ENCODE measurements around the gene PDE3B. TPM values are rescaled to one million over a fixed set of nuclear protein-coding genes. Genes with fewer than 3 reads are reported as not detected.
"Not testable (repeated sequence)": the region's sequence is repeated elsewhere in the genome, so short reads cannot be mapped to it uniquely, and the experiment has no call there.

Gene PDE3B
- total and polyA plus RNA-seq, 2 donors = 9.8 to 32.9 TPM

DNA sequence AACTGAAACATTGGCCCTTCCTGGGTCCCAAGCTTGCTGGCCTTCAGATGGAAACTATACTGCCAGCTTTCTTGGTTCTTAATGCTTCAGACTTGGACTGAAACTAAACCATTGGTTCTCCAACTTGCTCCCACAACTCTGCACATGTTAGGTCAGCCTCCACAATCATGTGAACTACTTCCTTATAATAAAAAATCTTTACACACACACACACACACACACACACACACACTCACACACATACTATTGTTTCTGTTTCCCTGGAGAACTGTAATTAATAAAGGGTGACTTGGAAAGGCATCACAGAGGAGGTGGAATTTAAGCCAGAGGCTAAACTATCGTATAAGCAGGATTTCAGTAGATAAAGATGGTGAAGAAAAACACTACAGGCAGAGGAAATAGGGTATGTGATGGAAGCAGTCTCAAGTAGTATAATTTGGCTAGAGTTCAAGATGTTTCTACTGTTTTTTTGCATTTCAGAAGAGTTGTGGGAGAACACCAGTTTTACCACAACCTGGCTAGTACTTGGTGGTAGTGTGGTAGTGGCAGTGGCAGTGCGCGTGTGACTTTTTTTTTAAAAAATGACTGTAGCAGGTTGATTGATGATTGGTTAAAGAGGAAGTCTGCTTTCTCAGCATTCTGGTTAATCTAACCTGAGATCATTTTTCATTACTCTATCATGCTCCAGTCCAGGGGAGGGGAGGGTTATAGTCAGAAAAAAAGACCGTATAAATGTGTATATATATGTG lies 70.1 kb downstream of the PDE3B start:
- H3K9me3 ChIP-seq (ENCODE audit: control insufficient read depth in 2 of 2, insufficient read depth in 1 of 2, low read length in 1 of 2) = peaks cover 0 to 3% of the 10 kb centered on the region in 2 donors
- H3K27ac ChIP-seq (ENCODE audit: low read depth in 1 of 2, low read length in 1 of 2) = peak overlapping the region in 1 of 2 donors; percentile 60
- peaks cover 0 to 4% of the 10 kb centered on the region in 2 donors for H3K4me1 ChIP-seq (ENCODE audit: control insufficient read depth in 2 of 2, insufficient read depth in 2 of 2, low read length in 2 of 2)
- DNase-seq (ENCODE audit: low read depth in 6 of 9, low spot score in 9 of 9) = peak in 1 of 9 donors; percentile 11
- 45% methylated on average over 4 of the region's 4 CpGs for WGBS
- H3K36me3 ChIP-seq (ENCODE audit: control insufficient read depth in 2 of 2, insufficient read depth in 2 of 2, low read length in 1 of 2) = no peaks in the 10 kb centered on the region
- H3K27me3 ChIP-seq (ENCODE audit: control insufficient read depth in 2 of 2, insufficient read depth in 1 of 2, low read length in 1 of 2) = no peaks in the 10 kb centered on the region
- no peak overlapping the region for H3K4me3 ChIP-seq (ENCODE audit: low read length in 2 of 2)

DNA sequence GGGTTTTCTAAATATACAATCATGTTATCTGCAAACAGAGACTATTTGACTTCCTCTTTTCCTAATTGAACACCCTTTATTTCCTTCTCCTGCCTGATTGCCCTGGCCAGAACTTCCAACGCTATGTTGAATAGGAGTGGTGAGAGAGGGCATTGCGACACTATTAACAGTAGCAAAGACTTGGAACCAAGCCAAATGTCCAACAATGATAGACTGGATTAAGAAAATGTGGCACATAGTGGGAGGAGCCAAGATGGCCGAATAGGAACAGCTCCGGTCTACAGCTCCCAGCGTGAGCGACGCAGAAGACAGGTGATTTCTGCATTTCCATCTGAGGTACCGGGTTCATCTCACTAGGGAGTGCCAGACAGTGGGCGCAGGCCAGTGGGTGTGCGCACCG lies 72.1 kb downstream of the PDE3B start:
- not testable (repeated sequence) for H3K36me3 ChIP-seq (ENCODE audit: control insufficient read depth in 2 of 2, insufficient read depth in 2 of 2, low read length in 1 of 2); H3K27me3 ChIP-seq (ENCODE audit: control insufficient read depth in 2 of 2, insufficient read depth in 1 of 2, low read length in 1 of 2); H3K27ac ChIP-seq (ENCODE audit: low read depth in 1 of 2, low read length in 1 of 2); DNase-seq (ENCODE audit: low read depth in 6 of 9, low spot score in 9 of 9); H3K4me3 ChIP-seq (ENCODE audit: low read length in 2 of 2); H3K9me3 ChIP-seq (ENCODE audit: control insufficient read depth in 2 of 2, insufficient read depth in 1 of 2, low read length in 1 of 2); H3K4me1 ChIP-seq (ENCODE audit: control insufficient read depth in 2 of 2, insufficient read depth in 2 of 2, low read length in 2 of 2)
- 86% methylated on average over 7 of the region's 11 CpGs for WGBS

DNA sequence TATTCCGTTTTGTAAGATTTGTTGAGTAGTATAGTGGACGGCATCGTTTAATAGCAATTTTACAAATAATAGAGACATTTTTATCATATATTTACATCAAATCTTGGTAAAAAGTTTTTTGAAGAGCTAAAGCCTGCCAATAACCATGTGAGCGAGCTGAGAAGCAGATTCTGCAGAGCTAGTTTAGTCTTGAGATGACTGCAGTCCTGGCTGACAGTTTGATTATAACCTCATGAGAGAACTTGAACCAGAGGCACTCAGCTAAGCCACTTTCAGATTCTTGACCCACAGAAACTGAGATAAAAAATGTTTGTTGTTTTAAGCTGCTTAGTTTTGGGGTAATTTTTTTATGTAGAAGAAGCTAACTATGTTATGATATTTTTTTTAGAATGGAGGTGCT lies 78.9 kb downstream of the PDE3B start:
- Histone ChIP-seq H3K27me3 (ENCODE audit: control insufficient read depth in 2 of 2, insufficient read depth in 1 of 2, low read length in 1 of 2) (no peaks in the 10 kb centered on the region), H3K27ac (ENCODE audit: low read depth in 1 of 2, low read length in 1 of 2) (no peak overlapping the region), H3K9me3 (ENCODE audit: control insufficient read depth in 2 of 2, insufficient read depth in 1 of 2, low read length in 1 of 2) (no peaks in the 10 kb centered on the region), H3K36me3 (ENCODE audit: control insufficient read depth in 2 of 2, insufficient read depth in 2 of 2, low read length in 1 of 2) (no peaks in the 10 kb centered on the region), H3K4me3 (ENCODE audit: low read length in 2 of 2) (no peak overlapping the region), H3K4me1 (ENCODE audit: control insufficient read depth in 2 of 2, insufficient read depth in 2 of 2, low read length in 2 of 2) (no peaks in the 10 kb centered on the region)
- no peak for DNase-seq (ENCODE audit: low read depth in 6 of 9, low spot score in 9 of 9)
- WGBS = 97% methylated on average over 4 of the region's 4 CpGs

DNA sequence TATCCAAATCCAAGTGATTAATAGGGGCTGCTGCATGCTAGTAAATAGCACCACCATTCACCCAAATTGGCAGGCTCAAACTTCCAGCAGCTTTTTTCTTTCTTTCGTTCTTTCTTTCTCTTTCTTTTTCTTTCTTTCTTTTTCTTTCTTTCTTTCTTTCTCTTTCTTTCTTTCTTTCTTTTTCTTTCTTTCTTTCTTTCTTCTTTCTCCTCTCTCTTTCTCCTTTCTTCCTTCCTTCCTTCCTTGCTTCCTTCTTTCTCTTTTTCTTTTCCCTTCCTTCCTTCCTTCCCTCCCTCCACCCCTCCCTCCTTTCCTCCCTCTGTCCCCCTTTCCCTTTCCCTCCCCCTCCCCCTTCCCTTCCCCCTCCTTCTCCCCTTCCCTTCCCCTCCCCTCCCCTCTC lies 81.5 kb downstream of the PDE3B start:
- Histone ChIP-seq H3K4me3 (ENCODE audit: low read length in 2 of 2) (no peak overlapping the region), H3K27me3 (ENCODE audit: control insufficient read depth in 2 of 2, insufficient read depth in 1 of 2, low read length in 1 of 2) (no peaks in the 10 kb centered on the region), H3K36me3 (ENCODE audit: control insufficient read depth in 2 of 2, insufficient read depth in 2 of 2, low read length in 1 of 2) (no peaks in the 10 kb centered on the region), H3K4me1 (ENCODE audit: control insufficient read depth in 2 of 2, insufficient read depth in 2 of 2, low read length in 2 of 2) (no peaks in the 10 kb centered on the region), H3K27ac (ENCODE audit: low read depth in 1 of 2, low read length in 1 of 2) (no peak overlapping the region), H3K9me3 (ENCODE audit: control insufficient read depth in 2 of 2, insufficient read depth in 1 of 2, low read length in 1 of 2) (no peaks in the 10 kb centered on the region)
- DNase-seq (ENCODE audit: low read depth in 6 of 9, low spot score in 9 of 9) = no peak
- WGBS = 94% methylated on average over 1 of the region's 1 CpG

DNA sequence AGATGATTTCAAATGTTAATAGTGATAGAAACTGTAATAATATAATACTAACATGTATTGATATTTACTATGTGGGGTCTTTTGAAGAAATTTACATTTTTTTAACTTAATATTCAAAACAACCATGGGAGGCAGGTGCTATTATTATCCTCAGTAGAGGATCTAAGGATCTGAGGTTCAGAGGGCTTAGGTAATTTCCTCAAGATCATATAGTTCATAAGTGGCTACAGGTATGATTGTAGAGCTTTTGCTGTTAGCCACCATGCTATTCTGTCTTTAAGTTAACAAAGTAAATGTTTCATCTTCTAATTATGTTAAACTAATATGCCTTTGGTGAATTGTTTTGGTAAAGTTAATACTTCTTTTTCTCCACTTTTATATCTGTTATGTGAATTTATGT lies 83.6 kb downstream of the PDE3B start:
- Histone ChIP-seq H3K36me3 (ENCODE audit: control insufficient read depth in 2 of 2, insufficient read depth in 2 of 2, low read length in 1 of 2) (no peaks in the 10 kb centered on the region), H3K27ac (ENCODE audit: low read depth in 1 of 2, low read length in 1 of 2) (no peak overlapping the region), H3K9me3 (ENCODE audit: control insufficient read depth in 2 of 2, insufficient read depth in 1 of 2, low read length in 1 of 2) (no peaks in the 10 kb centered on the region), H3K4me3 (ENCODE audit: low read length in 2 of 2) (no peak overlapping the region), H3K27me3 (ENCODE audit: control insufficient read depth in 2 of 2, insufficient read depth in 1 of 2, low read length in 1 of 2) (no peaks in the 10 kb centered on the region), H3K4me1 (ENCODE audit: control insufficient read depth in 2 of 2, insufficient read depth in 2 of 2, low read length in 2 of 2) (no peaks in the 10 kb centered on the region)
- DNase-seq (ENCODE audit: low read depth in 6 of 9, low spot score in 9 of 9) = no peak

DNA sequence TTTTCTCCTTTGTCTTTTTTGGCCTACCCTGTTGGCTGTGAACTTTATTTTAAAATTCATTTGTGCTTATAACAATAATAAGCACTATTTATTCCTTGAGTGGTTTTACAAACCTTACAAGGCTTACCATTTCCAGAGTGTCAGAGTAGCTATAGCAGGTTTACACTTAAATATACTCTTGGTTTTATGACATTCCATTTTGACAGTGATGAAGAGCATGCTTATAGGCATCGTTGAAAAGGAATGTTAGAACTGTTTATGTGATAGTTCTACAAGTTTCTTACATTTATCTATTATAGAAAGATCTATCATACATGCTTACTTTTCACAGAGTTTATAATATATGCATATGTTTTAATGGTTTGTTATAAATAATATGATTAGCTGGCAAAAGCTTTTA lies 84.1 kb downstream of the PDE3B start:
- H3K27ac ChIP-seq (ENCODE audit: low read depth in 1 of 2, low read length in 1 of 2) = no peak overlapping the region
- H3K9me3 ChIP-seq (ENCODE audit: control insufficient read depth in 2 of 2, insufficient read depth in 1 of 2, low read length in 1 of 2) = no peaks in the 10 kb centered on the region
- no peaks in the 10 kb centered on the region for H3K4me1 ChIP-seq (ENCODE audit: control insufficient read depth in 2 of 2, insufficient read depth in 2 of 2, low read length in 2 of 2)
- H3K4me3 ChIP-seq (ENCODE audit: low read length in 2 of 2) = no peak overlapping the region
- 85% methylated on average over 1 of the region's 1 CpG for WGBS
- no peak for DNase-seq (ENCODE audit: low read depth in 6 of 9, low spot score in 9 of 9)
- H3K36me3 ChIP-seq (ENCODE audit: control insufficient read depth in 2 of 2, insufficient read depth in 2 of 2, low read length in 1 of 2) = no peaks in the 10 kb centered on the region
- no peaks in the 10 kb centered on the region for H3K27me3 ChIP-seq (ENCODE audit: control insufficient read depth in 2 of 2, insufficient read depth in 1 of 2, low read length in 1 of 2)

DNA sequence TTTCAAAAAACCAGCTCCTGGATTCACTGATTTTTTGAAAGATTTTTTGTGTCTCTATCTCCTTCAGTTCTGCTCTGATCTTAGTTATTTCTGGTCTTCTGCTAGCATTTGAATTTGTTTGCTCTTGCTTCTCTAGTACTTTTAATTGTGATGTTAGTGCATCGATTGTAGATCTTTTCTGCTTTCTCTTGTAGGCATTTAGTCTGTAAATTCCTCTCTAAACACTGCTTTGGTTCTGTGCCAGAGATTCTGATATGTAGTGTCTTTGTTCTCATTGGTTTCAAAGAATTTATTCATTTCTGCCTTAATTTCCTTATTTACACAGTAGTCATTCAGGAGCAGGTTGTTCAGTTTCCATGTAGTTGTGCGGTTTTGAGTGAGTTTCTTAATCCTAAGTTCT lies 96.9 kb downstream of the PDE3B start:
- H3K27me3 ChIP-seq (ENCODE audit: control insufficient read depth in 2 of 2, insufficient read depth in 1 of 2, low read length in 1 of 2); H3K27ac ChIP-seq (ENCODE audit: low read depth in 1 of 2, low read length in 1 of 2); DNase-seq (ENCODE audit: low read depth in 6 of 9, low spot score in 9 of 9); H3K4me3 ChIP-seq (ENCODE audit: low read length in 2 of 2); H3K36me3 ChIP-seq (ENCODE audit: control insufficient read depth in 2 of 2, insufficient read depth in 2 of 2, low read length in 1 of 2); H3K4me1 ChIP-seq (ENCODE audit: control insufficient read depth in 2 of 2, insufficient read depth in 2 of 2, low read length in 2 of 2); H3K9me3 ChIP-seq (ENCODE audit: control insufficient read depth in 2 of 2, insufficient read depth in 1 of 2, low read length in 1 of 2): not testable (repeated sequence)
- WGBS = 96% methylated on average over 2 of the region's 2 CpGs

DNA sequence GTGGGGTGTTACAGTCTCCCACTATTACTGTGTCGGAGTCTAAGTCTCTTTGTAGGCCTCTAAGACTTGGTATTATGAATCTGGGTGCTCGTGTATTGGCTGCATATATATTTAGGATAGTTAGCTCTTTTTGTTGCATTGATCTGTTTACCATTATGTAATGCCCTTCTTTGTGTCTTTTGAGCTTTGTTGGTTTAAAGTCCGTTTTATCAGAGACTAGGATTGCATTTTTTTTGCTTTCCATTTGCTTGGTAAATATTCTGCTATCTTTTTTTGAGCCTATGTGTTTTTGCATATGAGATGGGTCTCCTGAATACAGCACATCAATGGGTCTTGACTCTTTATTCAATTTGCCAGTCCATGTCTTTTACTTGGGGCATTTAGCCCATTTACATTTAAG lies 97.6 kb downstream of the PDE3B start:
- no peak for DNase-seq (ENCODE audit: low read depth in 6 of 9, low spot score in 9 of 9)
- Histone ChIP-seq H3K9me3 (ENCODE audit: control insufficient read depth in 2 of 2, insufficient read depth in 1 of 2, low read length in 1 of 2) (peaks cover 0 to 5% of the 10 kb centered on the region in 2 donors), H3K4me3 (ENCODE audit: low read length in 2 of 2) (no peak overlapping the region), H3K27ac (ENCODE audit: low read depth in 1 of 2, low read length in 1 of 2) (no peak overlapping the region), H3K27me3 (ENCODE audit: control insufficient read depth in 2 of 2, insufficient read depth in 1 of 2, low read length in 1 of 2) (no peaks in the 10 kb centered on the region), H3K36me3 (ENCODE audit: control insufficient read depth in 2 of 2, insufficient read depth in 2 of 2, low read length in 1 of 2) (no peaks in the 10 kb centered on the region), H3K4me1 (ENCODE audit: control insufficient read depth in 2 of 2, insufficient read depth in 2 of 2, low read length in 2 of 2) (no peaks in the 10 kb centered on the region)
- WGBS = 97% methylated on average over 3 of the region's 3 CpGs

DNA sequence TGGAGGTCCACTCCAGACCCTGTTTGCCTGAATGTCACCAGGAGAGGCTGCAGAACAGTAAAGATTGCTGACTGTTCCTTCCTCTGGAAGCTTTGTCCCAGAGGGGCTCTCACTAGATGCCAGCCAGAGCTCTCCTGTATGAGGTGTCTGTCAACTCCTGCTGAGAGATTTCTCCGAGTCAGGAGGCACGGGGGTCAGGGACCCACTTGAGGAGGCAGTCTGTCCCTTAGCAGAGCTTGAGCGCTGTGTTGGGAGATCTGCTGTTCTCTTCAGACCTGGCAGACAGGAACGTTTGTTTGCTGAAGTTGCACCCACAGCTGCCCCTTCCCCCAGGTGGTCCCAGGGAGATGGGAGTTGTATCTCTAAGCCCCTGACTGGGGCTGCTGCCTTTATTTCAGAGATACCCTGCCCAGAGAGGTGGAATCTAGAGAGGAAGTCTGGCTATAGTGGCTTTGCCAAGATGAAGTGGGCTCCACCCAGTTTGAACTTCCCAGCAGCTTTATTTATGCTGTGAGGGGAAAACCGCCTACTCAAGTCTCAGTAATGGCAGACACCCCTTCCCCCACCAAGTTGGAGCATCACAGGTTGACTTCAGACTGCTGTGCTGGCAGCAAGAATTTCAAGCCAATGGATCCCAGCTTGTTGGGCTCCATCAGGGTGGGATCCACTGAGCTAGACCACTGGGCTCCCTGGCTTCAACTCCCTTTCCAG lies 99.4 kb downstream of the PDE3B start:
- Histone ChIP-seq H3K4me3 (ENCODE audit: low read length in 2 of 2) (no peak overlapping the region), H3K27me3 (ENCODE audit: control insufficient read depth in 2 of 2, insufficient read depth in 1 of 2, low read length in 1 of 2) (no peaks in the 10 kb centered on the region), H3K27ac (ENCODE audit: low read depth in 1 of 2, low read length in 1 of 2) (no peak overlapping the region), H3K36me3 (ENCODE audit: control insufficient read depth in 2 of 2, insufficient read depth in 2 of 2, low read length in 1 of 2) (no peaks in the 10 kb centered on the region), H3K9me3 (ENCODE audit: control insufficient read depth in 2 of 2, insufficient read depth in 1 of 2, low read length in 1 of 2) (peaks cover 0 to 8% of the 10 kb centered on the region in 2 donors), H3K4me1 (ENCODE audit: control insufficient read depth in 2 of 2, insufficient read depth in 2 of 2, low read length in 2 of 2) (peaks cover 0 to 2% of the 10 kb centered on the region in 2 donors)
- no peak for DNase-seq (ENCODE audit: low read depth in 6 of 9, low spot score in 9 of 9)
- 97% methylated on average over 5 of the region's 5 CpGs for WGBS
